Germinal center (tissue), 1 donor: ENCODE data around the gene PTPRK.

Experiments
- DNase-seq: peaks from one replicate; pipeline ENCODE4 v3.0.0; 2012; ENCODE audit warnings: mixed read lengths, low spot score

PTPRK gene

GRCh38 chr6:128345278-128345677 is 175.1 kb downstream of the PTPRK start:
- DNase-seq = no peak

- no peak for DNase-seq
Measured at GRCh38 chr6:128343706-128344105, 176.7 kb downstream of the PTPRK start.

DNA sequence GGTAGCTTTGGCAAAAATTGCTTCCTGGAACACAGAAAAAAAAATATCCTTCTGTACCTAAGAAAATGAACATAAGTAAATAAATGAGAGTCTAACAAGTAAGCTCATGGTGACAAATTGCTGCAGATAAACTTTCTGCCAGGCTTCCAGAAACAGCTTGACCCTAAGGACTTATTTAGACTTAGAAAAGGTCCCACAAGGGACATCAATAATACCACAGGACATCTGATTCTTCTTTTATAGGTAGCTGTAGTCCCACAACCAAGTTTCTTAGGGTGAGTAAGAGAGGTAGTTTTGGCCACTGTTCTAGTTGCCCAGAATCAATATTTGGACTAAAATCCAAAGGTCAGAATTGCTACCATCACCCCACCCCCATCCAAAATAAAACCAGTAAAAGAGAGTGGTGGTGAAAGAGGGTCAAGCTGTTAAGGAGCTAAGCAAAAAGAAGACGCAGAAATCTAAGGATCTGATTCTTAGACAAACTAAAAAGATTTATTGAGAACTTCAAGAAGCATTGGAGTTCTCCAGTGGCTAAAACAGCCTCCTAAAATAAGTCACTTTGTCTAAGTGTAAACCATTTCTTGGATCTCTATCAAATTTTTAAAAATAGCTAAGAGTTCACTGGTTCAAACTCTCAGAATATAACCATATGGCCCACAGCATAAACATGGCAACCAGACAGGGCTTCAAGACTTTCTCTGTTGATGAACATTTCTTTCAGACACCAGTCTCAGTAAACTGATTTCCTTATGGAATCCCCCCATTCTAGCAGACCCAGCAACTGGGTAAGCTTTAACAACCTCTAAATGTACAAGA is 180.6 kb downstream of the PTPRK start:
- no peak for DNase-seq

- no peak for DNase-seq
Measured at GRCh38 chr6:128337619-128338018, 182.8 kb downstream of the PTPRK start.

GRCh38 chr6:128336436-128337095 is 183.8 kb downstream of the PTPRK start:
- no peak for DNase-seq

DNA sequence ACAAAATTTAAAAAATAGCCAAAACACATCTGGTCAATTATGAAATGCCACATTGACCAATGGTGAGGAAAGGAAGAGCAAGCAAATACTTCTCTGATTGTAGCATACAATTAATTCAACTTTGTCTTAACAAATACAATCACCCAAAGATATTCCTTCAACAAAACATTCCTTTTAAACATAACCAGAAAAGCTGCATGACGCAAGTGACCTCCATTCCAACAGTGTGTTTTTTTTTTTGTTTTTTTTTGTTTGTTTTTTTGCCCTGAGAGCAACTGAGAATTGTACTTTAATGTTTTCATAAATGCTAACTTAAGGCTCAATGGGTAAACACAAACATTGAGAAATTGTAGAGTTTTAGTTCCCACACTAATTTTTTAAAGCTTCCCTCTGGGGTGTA is 184.4 kb downstream of the PTPRK start:
- no peak for DNase-seq

GRCh38 chr6:128333581-128334223 is 186.7 kb downstream of the PTPRK start:
- DNase-seq = no peak

DNA sequence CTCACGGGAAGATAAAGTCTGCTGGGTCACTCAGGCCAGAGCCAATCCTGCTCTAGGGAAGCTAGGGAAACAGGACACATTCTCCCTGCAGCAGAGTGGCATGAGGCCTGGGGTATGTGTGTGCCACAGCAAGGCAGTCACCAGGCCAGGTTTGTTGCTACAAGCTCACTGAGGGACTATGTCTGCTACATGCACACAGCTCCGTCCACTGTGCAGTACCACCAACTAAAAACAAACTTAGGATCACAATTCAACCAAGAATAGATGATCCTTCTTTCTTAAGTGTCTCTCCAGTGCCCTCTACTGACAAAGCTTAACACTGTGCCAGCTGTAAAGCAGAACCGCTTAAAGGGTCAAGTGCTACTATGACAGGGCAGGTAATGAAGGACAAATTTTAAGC is 192.5 kb downstream of the PTPRK start:
- DNase-seq = no peak

- DNase-seq = no peak
Measured at GRCh38 chr6:128323011-128323410, 197.4 kb downstream of the PTPRK start.

GRCh38 chr6:128319946-128320345 is 200.5 kb downstream of the PTPRK start:
- DNase-seq = no peak

- no peak for DNase-seq
Measured at GRCh38 chr6:128319157-128319556, 201.2 kb downstream of the PTPRK start.

DNA sequence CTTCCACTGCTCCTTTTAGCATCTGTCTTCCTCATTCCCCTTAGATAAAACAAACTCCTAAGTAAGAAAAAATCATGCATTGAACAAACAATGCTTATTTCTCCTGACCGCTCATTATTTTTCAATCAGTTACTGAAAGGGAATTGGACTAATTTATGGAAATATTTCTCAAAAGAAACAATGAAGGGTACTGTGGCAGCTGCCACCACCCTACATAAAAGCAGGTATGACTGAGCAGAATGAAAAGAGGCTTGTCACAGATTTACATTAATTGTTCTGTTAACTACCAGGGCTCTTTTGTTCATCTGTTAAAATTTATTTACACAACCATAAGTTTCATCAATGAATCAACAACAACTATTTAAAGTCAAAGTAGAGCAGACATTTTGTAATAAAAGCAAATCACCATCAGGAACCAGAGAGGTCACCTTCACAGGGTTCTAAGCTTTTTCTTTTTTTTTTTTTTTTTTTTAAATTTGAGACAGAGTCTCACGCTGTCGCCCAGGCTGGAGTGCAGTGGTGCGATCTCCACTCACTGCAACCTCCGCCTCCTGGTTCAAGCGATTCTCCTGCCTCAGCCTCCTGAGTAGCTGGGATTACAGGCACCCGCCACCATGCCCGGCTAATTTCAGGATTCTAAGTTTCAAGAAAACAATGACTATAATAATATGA is 204.0 kb downstream of the PTPRK start:
- no peak for DNase-seq

DNA sequence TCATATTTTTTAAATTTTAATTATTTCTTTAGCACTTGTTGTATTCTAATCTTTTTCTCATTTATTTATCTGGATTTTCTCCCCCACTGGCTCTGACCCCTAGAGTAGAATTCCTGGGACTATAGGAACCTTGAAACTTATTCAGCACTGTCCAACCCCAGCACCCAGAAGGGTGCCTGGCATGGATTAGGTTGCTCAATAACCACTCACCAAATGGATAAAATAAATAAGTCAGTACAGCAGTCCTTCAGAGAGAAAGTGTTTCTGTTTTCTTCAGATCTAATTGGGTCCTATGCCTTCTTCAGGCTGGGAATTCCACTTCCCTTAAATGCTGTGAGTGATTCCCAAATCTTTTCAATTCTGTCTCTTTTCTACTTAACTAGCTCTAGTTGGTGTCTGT is 206.2 kb downstream of the PTPRK start:
- no peak for DNase-seq

GRCh38 chr6:128311944-128312570 is 208.3 kb downstream of the PTPRK start:
- no peak for DNase-seq

DNA sequence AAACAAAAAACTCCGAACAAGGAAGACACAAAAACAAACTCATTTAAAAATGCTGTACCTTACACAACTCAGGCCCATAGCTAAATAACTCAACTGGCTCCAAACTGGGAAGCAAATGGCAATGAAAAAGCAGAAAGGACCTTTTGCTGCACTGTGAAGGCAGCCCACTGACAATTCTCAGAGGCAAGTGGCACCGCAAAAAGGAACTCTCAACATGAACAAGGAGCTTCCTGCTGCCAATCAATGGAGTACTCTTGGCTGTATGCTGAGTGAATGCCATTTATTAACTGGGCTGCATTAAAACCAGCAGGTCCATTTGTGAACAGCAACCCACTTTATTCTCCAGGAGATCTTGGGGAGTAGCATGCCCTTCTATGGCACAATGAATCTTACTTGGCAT is 209.9 kb downstream of the PTPRK start:
- no peak for DNase-seq

DNA sequence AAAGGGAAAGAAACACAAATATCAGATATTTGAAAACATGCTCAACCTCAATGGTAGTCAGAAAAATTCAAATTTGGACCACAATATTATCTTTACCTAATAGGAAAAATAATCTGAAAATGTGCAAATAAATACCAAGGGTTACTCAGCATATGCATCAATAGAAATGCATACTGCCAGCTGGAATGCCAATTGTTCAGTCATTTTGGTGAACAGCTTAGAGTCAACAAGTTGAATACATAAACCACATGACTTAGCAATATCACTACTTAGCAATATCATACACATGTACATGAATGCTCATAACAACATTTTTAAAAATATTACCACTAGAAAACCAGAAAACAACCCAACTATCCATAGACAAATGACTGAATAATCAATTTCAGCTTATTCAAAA is 212.7 kb downstream of the PTPRK start:
- DNase-seq = no peak

GRCh38 chr6:128305976-128306375 is 214.4 kb downstream of the PTPRK start:
- no peak for DNase-seq

DNA sequence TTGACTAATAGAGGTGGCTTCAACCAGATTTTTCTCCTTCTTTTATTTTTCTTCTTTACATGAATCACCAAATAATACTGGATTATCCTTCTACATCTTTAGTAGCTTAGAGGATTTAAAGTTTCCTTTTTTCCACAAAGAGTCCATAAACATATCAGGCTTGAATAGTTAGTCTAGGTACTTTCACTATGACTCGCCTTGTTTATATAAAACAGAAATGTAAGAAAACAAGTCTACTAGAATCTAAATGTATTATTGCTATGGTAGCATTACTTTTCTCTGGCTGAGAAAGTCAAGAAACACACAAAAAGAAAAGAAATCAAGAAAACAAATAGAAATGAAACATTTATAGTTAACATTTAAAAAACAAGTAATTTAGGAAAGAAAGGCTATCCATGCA is 215.2 kb downstream of the PTPRK start:
- DNase-seq = no peak

DNA sequence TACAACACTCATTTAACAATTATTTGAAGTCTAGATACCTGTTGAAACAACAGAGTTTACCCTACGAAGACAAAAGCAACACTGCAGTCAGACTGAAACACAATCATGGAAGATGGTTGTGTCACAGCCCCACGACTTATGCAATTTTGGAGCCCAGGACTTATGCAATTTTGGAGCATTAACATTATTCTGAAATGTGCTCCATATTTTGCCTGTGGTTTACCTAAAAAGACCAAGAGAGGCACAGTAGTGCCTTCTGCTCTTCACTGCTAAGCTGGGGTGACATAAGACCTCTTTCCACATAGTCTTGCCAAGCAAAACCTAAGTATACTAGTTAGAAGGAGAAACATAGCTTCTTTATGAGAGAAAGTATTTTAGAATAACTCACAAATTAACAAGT is 216.5 kb downstream of the PTPRK start:
- no peak for DNase-seq

- DNase-seq = no peak
Measured at GRCh38 chr6:128302942-128303341, 217.5 kb downstream of the PTPRK start.

GRCh38 chr6:128295670-128296069 is 224.7 kb downstream of the PTPRK start:
- DNase-seq = no peak

DNA sequence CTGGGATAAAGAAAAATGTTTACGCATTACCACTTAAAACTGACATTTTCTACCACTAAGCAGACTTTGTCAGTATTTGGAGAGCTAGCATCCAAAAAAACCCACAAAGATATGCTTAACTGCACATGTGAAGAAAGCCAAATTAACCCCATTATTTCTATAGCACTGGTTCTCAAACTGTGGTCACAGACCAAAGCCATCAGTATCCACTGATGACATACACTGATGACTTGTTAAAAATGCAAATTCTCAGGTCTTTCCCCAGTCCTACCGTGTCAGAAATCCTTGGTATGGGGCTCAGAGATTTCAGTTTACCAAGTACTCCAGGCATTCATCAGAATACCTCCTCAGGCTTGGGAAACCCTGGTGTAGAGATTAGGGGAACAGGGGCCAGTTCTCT is 230.2 kb downstream of the PTPRK start:
- DNase-seq = no peak
